ENCODE data around the gene CD300LG.

GRCh38 chr17:43820759-43821158 is 26.2 kb upstream of the CD300LG start:
- no peak for TF ChIP-seq CTCF (IDR thresholded peaks at IDR 0.05)
- no peak for TF ChIP-seq POLR2A (IDR thresholded peaks at IDR 0.05)
- no peak for TF ChIP-seq POLR2AphosphoS5 (IDR thresholded peaks at IDR 0.05)
- no peak for TF ChIP-seq EP300 (IDR thresholded peaks at IDR 0.05)

Data from suprapubic skin (tissue), 4 donors.